Esophagus muscularis mucosa (tissue), 4 donors: ENCODE results near the gene TENT4B. TPM values are rescaled to one million over a fixed set of nuclear protein-coding genes. Genes with fewer than 3 reads are reported as not detected.

Source experiments
- DNase-seq: peaks from one replicate; pipeline ENCODE4 v3.0.0-alpha.2; 2017; ENCODE audit errors: extremely low spot score
- H3K27ac ChIP-seq, 4 donors: fragments of 200-600 bp; sonication (generic); replicated peaks in 1 of 4; 1 replicate in 3 of 4; 2 replicates in 1 of 4; pipeline ENCODE4 v1.5.1; 2016 to 2019; ENCODE audit warnings: mild to moderate bottlenecking in 1 of 4
- H3K27me3 ChIP-seq, 4 donors: fragments of 200-600 bp; sonication (generic); one replicate each; pipeline versions ENCODE4 v1.5.1 to v1.6.0; 2016 to 2019
- H3K36me3 ChIP-seq, 4 donors: fragments of 200-600 bp; sonication (generic); one replicate each; pipeline ENCODE4 v1.5.1; 2016 to 2019
- H3K4me1 ChIP-seq, 4 donors: fragments of 200-600 bp; sonication (generic); one replicate each; pipeline ENCODE4 v1.5.1; 2016 to 2019
- H3K4me3 ChIP-seq, 4 donors: fragments of 200-600 bp; sonication (generic); 1 replicate in 2 of 4; 2 replicates in 2 of 4; pipeline ENCODE4 v1.5.1; 2016 to 2019; ENCODE audit warnings: mild to moderate bottlenecking in 4 of 4, moderate library complexity in 1 of 4
- H3K9me3 ChIP-seq, 4 donors: fragments of 200-600 bp; sonication (generic); 1 replicate in 3 of 4; 2 replicates in 1 of 4; pipeline ENCODE4 v1.5.1; 2016 to 2019
- CTCF ChIP-seq, 3 experiments: fragments of 200-600 bp in 2 of 3; fragments of 450-650 bp in 1 of 3; sonication (generic) in 2 of 3; IDR thresholded peaks; one replicate each; pipeline ENCODE4 v1.5.1; 2017 to 2019; ENCODE audit warnings: antibody characterized with exemption in 3 of 3, mild to moderate bottlenecking in 2 of 3, moderate library complexity in 1 of 3
- EP300 ChIP-seq: sonication (generic); formaldehyde crosslinking; IDR thresholded peaks from one replicate; pipeline ENCODE4 v1.6.1; 2017; ENCODE audit warnings: antibody characterized with exemption
- POLR2A ChIP-seq: fragments of 450-650 bp; IDR thresholded peaks from one replicate; pipeline ENCODE4 v1.6.1; 2017; ENCODE audit warnings: antibody characterized with exemption, moderate library complexity, mild to moderate bottlenecking, low read depth
- POLR2AphosphoS5 ChIP-seq, 2 donors: sonication (generic); formaldehyde crosslinking; IDR thresholded peaks; one replicate each; pipeline ENCODE4 v1.6.1; 2017; ENCODE audit warnings: antibody characterized with exemption in 2 of 2
- WGBS: methylation state at CpG from one replicate; pipeline ENCODE4 v1.1.5; 2018; 5-methylcytosine and 5-hydroxymethylcytosine counted together
- intact Hi-C: fragments of 100-400 bp; cut with DNase I; formaldehyde crosslinking; loops from one replicate; pipeline ENCODE4 v1.15.1; 2023
- total RNA-seq, 4 donors: library from RNA; depleted of rRNA; stranded (reverse); fragments of >200 nt; gene quantifications; one replicate each; pipeline versions ENCODE4 v1.1.0 to v1.2.1, GENCODE V29; 2016

The TENT4B gene
- total RNA-seq, 4 donors from 2014 or later: 9.9 to 18.3 (median 16.7) TPM

GRCh38 chr16:50192386-50193050, 39.4 kb downstream of the TENT4B start:
- DNase-seq: no peak
- Histone ChIP-seq H3K4me3 (no peak overlapping the region), H3K27ac (no peak overlapping the region), H3K9me3 (no peaks in the 10 kb centered on the region), H3K27me3 (no peaks in the 10 kb centered on the region), H3K36me3 (no peaks in the 10 kb centered on the region), H3K4me1 (peaks cover 13 to 75% (median 62%) of the 10 kb centered on the region in 4 donors)
- 98% methylated on average over 2 of the region's 2 CpGs for WGBS
- intact Hi-C loops: no loop called here
- TF ChIP-seq CTCF (IDR thresholded peaks at IDR 0.05) (no peak), POLR2A (no peak), POLR2AphosphoS5 (IDR thresholded peaks at IDR 0.05) (no peak), EP300 (no peak)

GRCh38 chr16:50193594-50193993, 40.5 kb downstream of the TENT4B start:
- DNase-seq: no peak
- H3K27me3 ChIP-seq: no peaks in the 10 kb centered on the region
- no peaks in the 10 kb centered on the region for H3K9me3 ChIP-seq
- intact Hi-C loops: no loop called here
- H3K27ac ChIP-seq: no peak overlapping the region
- TF ChIP-seq EP300: no peak
- TF ChIP-seq CTCF (IDR thresholded peaks at IDR 0.05): no peak
- TF ChIP-seq POLR2A: no peak
- TF ChIP-seq POLR2AphosphoS5 (IDR thresholded peaks at IDR 0.05): no peak
- no peak overlapping the region for H3K4me3 ChIP-seq
- no peaks in the 10 kb centered on the region for H3K36me3 ChIP-seq
- WGBS: 84% methylated on average over 5 of the region's 5 CpGs
- peaks cover 11 to 67% (median 52%) of the 10 kb centered on the region in 4 donors for H3K4me1 ChIP-seq

GRCh38 chr16:50195276-50195675, 42.2 kb downstream of the TENT4B start:
- H3K4me1 ChIP-seq: peaks cover 0 to 66% (median 44%) of the 10 kb centered on the region in 4 donors

GRCh38 chr16:50195756-50196155, 42.6 kb downstream of the TENT4B start:
- TF ChIP-seq POLR2A (no peak), CTCF (IDR thresholded peaks at IDR 0.05) (no peak), POLR2AphosphoS5 (IDR thresholded peaks at IDR 0.05) (no peak), EP300 (no peak)
- no peak overlapping the region for H3K4me3 ChIP-seq
- no peak for DNase-seq
- WGBS: 85% methylated on average over 1 of the region's 1 CpG
- H3K9me3 ChIP-seq: no peaks in the 10 kb centered on the region
- H3K27ac ChIP-seq: no peak overlapping the region
- no peaks in the 10 kb centered on the region for H3K27me3 ChIP-seq
- intact Hi-C loops: no loop called here
- peaks cover 0 to 63% (median 43%) of the 10 kb centered on the region in 4 donors for H3K4me1 ChIP-seq
- H3K36me3 ChIP-seq: no peaks in the 10 kb centered on the region

More at GRCh38 chr16:50195276-50195675, 42.2 kb downstream of the TENT4B start:
- no peak for DNase-seq
- intact Hi-C loops: no loop called here
- Histone ChIP-seq H3K9me3 (no peaks in the 10 kb centered on the region), H3K36me3 (no peaks in the 10 kb centered on the region), H3K27me3 (no peaks in the 10 kb centered on the region), H3K27ac (no peak overlapping the region), H3K4me3 (no peak overlapping the region)
- WGBS: 29% methylated on average over 2 of the region's 2 CpGs
- TF ChIP-seq CTCF (IDR thresholded peaks at IDR 0.05) (no peak), POLR2A (no peak), POLR2AphosphoS5 (IDR thresholded peaks at IDR 0.05) (no peak), EP300 (no peak)

GRCh38 chr16:50197582-50197981, 44.5 kb downstream of the TENT4B start:
- Histone ChIP-seq H3K36me3 (no peaks in the 10 kb centered on the region), H3K27me3 (no peaks in the 10 kb centered on the region), H3K9me3 (no peaks in the 10 kb centered on the region), H3K27ac (no peak overlapping the region), H3K4me1 (peaks cover 5 to 69% (median 53%) of the 10 kb centered on the region in 4 donors), H3K4me3 (no peak overlapping the region)
- WGBS: 91% methylated on average over 7 of the region's 7 CpGs
- TF ChIP-seq CTCF (IDR thresholded peaks at IDR 0.05): no peak
- no peak for TF ChIP-seq POLR2A
- TF ChIP-seq EP300: no peak
- no peak for TF ChIP-seq POLR2AphosphoS5 (IDR thresholded peaks at IDR 0.05)
- DNase-seq: no peak
- intact Hi-C loops: no loop called here
